Measurements from ENCODE around the gene CSTA. TPM values are rescaled to one million over a fixed set of nuclear protein-coding genes. Genes with fewer than 3 reads are reported as not detected.

The CSTA gene
- total and polyA plus RNA-seq, 2 of the 8 experiments (the other 6 are each of a cell fraction or from before 2014, with no cell fraction given) = not detected

- TF ChIP-seq SIRT6 (IDR thresholded peaks at IDR 0.05; ENCODE audit: low read length) (no peak), BACH1 (IDR thresholded peaks at IDR 0.05; ENCODE audit: low read length) (no peak; the same call in 1 of the 2 replicates), SRF (IDR thresholded peaks at IDR 0.05; ENCODE audit: low read depth, low read length) (no peak), CBX5 (IDR thresholded peaks at IDR 0.05; ENCODE audit: low read depth, low read length) (no peak), CTCF (IDR thresholded peaks at IDR 0.05; ENCODE audit: control extremely low read depth in 1 of 3, insufficient read depth in 1 of 3, low read depth in 1 of 3, low read length in 3 of 3) (no peak), SP4 (IDR thresholded peaks at IDR 0.05; ENCODE audit: low read length) (peak; percentile 52; the same call in 1 of the 2 replicates), TBP (IDR thresholded peaks at IDR 0.05; ENCODE audit: low read depth, low read length) (peak; percentile 92), KDM4A (IDR thresholded peaks at IDR 0.05; ENCODE audit: low read depth, low read length, severe bottlenecking) (peak; percentile 63), JUND (IDR thresholded peaks at IDR 0.05; ENCODE audit: low read length) (no peak), NRF1 (IDR thresholded peaks at IDR 0.05; ENCODE audit: low read depth, low read length) (no peak), POLR2A (IDR thresholded peaks at IDR 0.05; ENCODE audit: control extremely low read depth in 1 of 2, low read depth in 2 of 2, low read length in 2 of 2) (peak; percentile 92 to 96), KDM1A (IDR thresholded peaks at IDR 0.05; ENCODE audit: borderline replicate concordance, low read length) (no peak), MAFK (IDR thresholded peaks at IDR 0.05; ENCODE audit: low read depth, low read length) (no peak), NANOG (IDR thresholded peaks at IDR 0.05; ENCODE audit: insufficient read depth, low read depth, low read length, poor library complexity, severe bottlenecking) (no peak), SP1 (IDR thresholded peaks at IDR 0.05; ENCODE audit: low read depth, low read length) (peak; percentile 71; the same call in 1 of the 2 replicates), CHD2 (IDR thresholded peaks at IDR 0.05; ENCODE audit: low read length) (0 out of 2 replicates have a peak, but pooled peaks have one; percentile 36), CBX8 (IDR thresholded peaks at IDR 0.05; ENCODE audit: borderline replicate concordance, low read depth, low read length) (no peak), FOSL1 (IDR thresholded peaks at IDR 0.05; ENCODE audit: insufficient read depth, low read depth, low read length) (no peak), SIN3A (conservative IDR thresholded peaks at IDR 0.05 in 1 of 2, IDR thresholded peaks at IDR 0.05 in 1 of 2; ENCODE audit: low read depth in 1 of 2, low read length in 2 of 2) (peak; percentile 27 to 64; a peak in 2 of 4 replicates), HDAC6 (IDR thresholded peaks at IDR 0.05; ENCODE audit: low read depth, low read length) (no peak), SIX5 (IDR thresholded peaks at IDR 0.05; ENCODE audit: low read depth, low read length) (no peak), BRCA1 (IDR thresholded peaks at IDR 0.05; ENCODE audit: low read depth, low read length) (no peak), SUZ12 (IDR thresholded peaks at IDR 0.05; ENCODE audit: low read length) (no peak)
Measured at GRCh38 chr3:122382888-122383666, 58.0 kb downstream of the CSTA start, which contains the start of gene MIX23 (continued).

All from H1 (cell line).